Duodenal mucosa (tissue), 2 donors: ENCODE measurements around the gene PTPRB.

ENCODE experiments used
- H3K27ac ChIP-seq: one replicate; pipeline ENCODE4 v1.7.0; 2013; ENCODE audit warnings: low read depth, low read length
- H3K27me3 ChIP-seq, 2 donors: one replicate each; pipeline ENCODE4 v1.7.0; 2013; ENCODE audit warnings: low read length in 2 of 2, control low read depth in 1 of 2; ENCODE audit not compliant: insufficient read depth in 2 of 2, control insufficient read depth in 1 of 2
- H3K36me3 ChIP-seq, 2 donors: one replicate each; pipeline ENCODE4 v1.7.0; 2013; ENCODE audit warnings: low read length in 2 of 2, control low read depth in 1 of 2; ENCODE audit not compliant: insufficient read depth in 2 of 2, control insufficient read depth in 1 of 2
- H3K4me1 ChIP-seq, 2 donors: one replicate each; pipeline ENCODE4 v1.7.0; 2013; ENCODE audit warnings: low read length in 2 of 2, control low read depth in 1 of 2; ENCODE audit not compliant: insufficient read depth in 2 of 2, control insufficient read depth in 1 of 2
- H3K4me3 ChIP-seq, 2 donors: one replicate each; pipeline ENCODE4 v1.7.0; 2013; ENCODE audit warnings: low read length in 2 of 2, low read depth in 1 of 2
- H3K9ac ChIP-seq, 2 donors: one replicate each; pipeline ENCODE4 v1.7.0; 2013; ENCODE audit warnings: low read length in 2 of 2, low read depth in 1 of 2
- H3K9me3 ChIP-seq, 2 donors: one replicate each; pipeline ENCODE4 v1.7.0; 2013; ENCODE audit warnings: low read length in 2 of 2, control low read depth in 1 of 2; ENCODE audit not compliant: control insufficient read depth in 1 of 2

The PTPRB gene

DNA sequence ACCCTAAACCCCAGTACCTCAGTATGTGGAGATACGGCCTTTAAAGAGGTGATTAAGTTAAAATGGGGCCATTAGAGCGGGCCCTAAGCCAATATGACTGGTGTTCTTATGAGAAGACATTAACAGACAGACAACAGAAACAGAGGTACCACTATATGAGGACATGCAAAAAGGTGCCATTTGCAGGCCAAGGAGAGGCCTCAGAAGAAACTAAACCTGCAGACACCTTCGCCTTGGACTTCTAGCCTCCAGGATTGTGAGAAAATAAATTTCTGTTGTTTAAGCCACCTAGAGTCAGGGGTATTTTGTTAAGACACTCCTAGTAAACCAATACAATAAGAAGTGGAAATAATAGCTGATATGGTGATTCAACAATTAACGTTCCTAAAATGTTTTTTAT is 32.6 kb downstream of the PTPRB start:
- H3K4me1 ChIP-seq, result peaks cover 10 to 18% of the 10 kb centered on the region in 2 donors
- no peak overlapping the region for H3K4me3 ChIP-seq
- H3K9ac ChIP-seq, result no peak overlapping the region
- H3K27me3 ChIP-seq, result peaks cover 0 to 3% of the 10 kb centered on the region in 2 donors
- no peaks in the 10 kb centered on the region for H3K9me3 ChIP-seq
- H3K36me3 ChIP-seq, result no peaks in the 10 kb centered on the region
- H3K27ac ChIP-seq, result no peak overlapping the region

GRCh38 chr12:70603044-70603443 is 34.2 kb downstream of the PTPRB start:
- Histone ChIP-seq H3K36me3 (no peaks in the 10 kb centered on the region), H3K9me3 (no peaks in the 10 kb centered on the region), H3K27ac (no peak overlapping the region), H3K27me3 (no peaks in the 10 kb centered on the region), H3K4me1 (peaks cover 0 to 13% of the 10 kb centered on the region in 2 donors), H3K4me3 (no peak overlapping the region), H3K9ac (no peak overlapping the region)

DNA sequence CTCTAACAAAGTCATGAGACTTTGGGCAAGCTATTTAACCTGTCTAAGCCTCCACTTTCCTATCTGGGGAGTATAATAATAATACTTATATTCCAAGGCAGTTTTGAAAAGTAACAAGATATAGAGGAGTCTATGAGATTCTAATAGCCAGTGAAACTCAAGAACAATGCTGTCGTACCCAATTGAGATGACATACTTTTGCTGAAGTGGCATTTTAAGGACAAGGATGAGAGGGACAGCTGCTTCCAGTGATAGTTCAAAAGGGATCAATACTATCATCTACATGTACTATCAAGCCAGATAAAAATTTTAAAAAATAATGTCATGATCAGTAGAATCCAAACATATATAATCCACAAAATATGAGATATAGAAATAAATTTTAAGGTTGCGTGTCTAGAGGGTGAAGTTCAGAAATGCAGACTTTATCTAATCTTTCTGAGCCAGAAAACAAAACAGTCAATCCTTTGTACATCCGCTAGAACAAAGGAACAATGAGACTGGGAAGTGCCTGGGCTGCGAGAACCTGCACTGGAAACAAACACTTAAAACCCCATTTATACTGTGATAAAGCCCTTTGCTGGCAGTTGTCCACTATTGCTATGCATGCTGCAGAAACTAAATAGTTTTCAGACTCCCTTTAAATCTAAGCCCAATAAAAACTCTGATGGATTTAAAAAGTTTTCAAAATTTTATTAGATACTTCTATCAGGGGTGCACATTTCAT is 38.6 kb downstream of the PTPRB start:
- Histone ChIP-seq H3K4me3 (no peak overlapping the region), H3K9ac (no peak overlapping the region), H3K4me1 (no peaks in the 10 kb centered on the region), H3K9me3 (no peaks in the 10 kb centered on the region), H3K27me3 (no peaks in the 10 kb centered on the region), H3K27ac (no peak overlapping the region), H3K36me3 (no peaks in the 10 kb centered on the region)

DNA sequence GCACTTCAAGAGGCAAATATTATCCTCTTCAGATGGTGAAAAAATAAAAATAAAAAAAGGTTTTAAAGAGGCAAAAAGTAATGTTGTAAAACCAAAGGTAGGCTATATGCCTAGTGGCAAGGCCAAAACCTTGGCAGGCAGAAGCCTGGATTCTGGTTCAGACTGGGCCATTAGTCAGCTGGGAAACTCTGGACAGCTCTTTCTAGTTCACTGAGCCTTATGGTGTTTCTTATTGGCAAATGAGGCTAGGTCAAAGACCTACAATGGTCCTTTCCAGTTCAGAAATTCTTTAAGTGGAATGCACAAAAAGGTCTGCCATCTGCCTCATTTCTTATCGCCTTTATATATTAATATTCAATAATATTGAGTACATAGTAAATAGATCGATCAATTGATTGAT is 44.6 kb downstream of the PTPRB start:
- Histone ChIP-seq H3K4me1 (peaks cover 0 to 6% of the 10 kb centered on the region in 2 donors), H3K9ac (no peak overlapping the region), H3K36me3 (peaks cover 0 to 5% of the 10 kb centered on the region in 2 donors), H3K27me3 (no peaks in the 10 kb centered on the region), H3K27ac (no peak overlapping the region), H3K9me3 (no peaks in the 10 kb centered on the region), H3K4me3 (no peak overlapping the region)

- Histone ChIP-seq H3K27me3 (no peaks in the 10 kb centered on the region), H3K4me1 (peaks cover 0 to 6% of the 10 kb centered on the region in 2 donors), H3K9me3 (no peaks in the 10 kb centered on the region), H3K4me3 (no peak overlapping the region), H3K9ac (no peak overlapping the region), H3K36me3 (peaks cover 0 to 5% of the 10 kb centered on the region in 2 donors), H3K27ac (no peak overlapping the region)
Measured at GRCh38 chr12:70590549-70591226, 46.5 kb downstream of the PTPRB start.

GRCh38 chr12:70590051-70590450 is 47.2 kb downstream of the PTPRB start:
- Histone ChIP-seq H3K27me3 (no peaks in the 10 kb centered on the region), H3K4me1 (peaks cover 0 to 6% of the 10 kb centered on the region in 2 donors), H3K9ac (no peak overlapping the region), H3K9me3 (no peaks in the 10 kb centered on the region), H3K36me3 (peaks cover 0 to 5% of the 10 kb centered on the region in 2 donors), H3K27ac (no peak overlapping the region), H3K4me3 (no peak overlapping the region)

DNA sequence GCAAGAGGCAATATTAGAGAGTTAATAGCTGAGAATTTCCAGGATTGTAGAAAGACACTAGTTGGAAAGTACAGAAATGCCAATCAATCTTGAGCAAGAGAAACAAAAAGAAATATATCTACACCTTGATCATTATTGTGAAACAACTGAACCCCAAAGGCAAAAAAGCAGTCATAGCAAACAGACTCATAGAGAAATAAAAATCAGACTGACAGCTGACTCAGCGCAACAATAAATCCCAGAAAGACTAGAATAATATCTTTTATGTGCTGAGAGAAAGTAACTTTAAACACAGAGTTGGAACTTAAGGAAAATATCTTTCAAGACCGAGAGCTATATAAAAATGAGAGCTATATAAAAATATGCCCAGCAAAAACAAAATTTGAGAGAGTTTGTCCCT is 52.9 kb downstream of the PTPRB start:
- Histone ChIP-seq H3K9ac (no peak overlapping the region), H3K27me3 (no peaks in the 10 kb centered on the region), H3K4me3 (no peak overlapping the region), H3K36me3 (peaks cover 0 to 4% of the 10 kb centered on the region in 2 donors), H3K9me3 (no peaks in the 10 kb centered on the region), H3K4me1 (no peaks in the 10 kb centered on the region), H3K27ac (no peak overlapping the region)

DNA sequence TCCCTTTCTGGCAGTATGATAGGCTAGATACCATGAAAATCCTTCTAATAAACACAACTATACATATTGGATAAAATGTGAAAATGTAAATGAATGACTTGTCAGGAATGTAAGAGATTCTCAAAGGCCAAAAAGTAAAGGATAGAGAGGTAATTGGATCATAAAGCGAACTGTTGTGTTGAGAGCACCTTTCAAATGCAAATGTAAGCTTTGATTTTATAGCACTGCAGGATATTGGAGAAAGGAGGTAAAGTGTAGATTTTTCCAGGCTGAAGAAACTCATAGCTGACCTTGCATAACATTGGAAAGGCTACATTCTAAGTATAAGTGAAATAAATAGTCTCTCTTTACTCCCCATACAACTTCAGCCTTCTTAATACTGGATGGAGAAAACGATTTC is 54.0 kb downstream of the PTPRB start:
- H3K9ac ChIP-seq, result no peak overlapping the region
- H3K9me3 ChIP-seq, result no peaks in the 10 kb centered on the region
- H3K27me3 ChIP-seq, result no peaks in the 10 kb centered on the region
- H3K4me3 ChIP-seq, result no peak overlapping the region
- no peak overlapping the region for H3K27ac ChIP-seq
- H3K4me1 ChIP-seq, result no peaks in the 10 kb centered on the region
- H3K36me3 ChIP-seq, result no peaks in the 10 kb centered on the region

DNA sequence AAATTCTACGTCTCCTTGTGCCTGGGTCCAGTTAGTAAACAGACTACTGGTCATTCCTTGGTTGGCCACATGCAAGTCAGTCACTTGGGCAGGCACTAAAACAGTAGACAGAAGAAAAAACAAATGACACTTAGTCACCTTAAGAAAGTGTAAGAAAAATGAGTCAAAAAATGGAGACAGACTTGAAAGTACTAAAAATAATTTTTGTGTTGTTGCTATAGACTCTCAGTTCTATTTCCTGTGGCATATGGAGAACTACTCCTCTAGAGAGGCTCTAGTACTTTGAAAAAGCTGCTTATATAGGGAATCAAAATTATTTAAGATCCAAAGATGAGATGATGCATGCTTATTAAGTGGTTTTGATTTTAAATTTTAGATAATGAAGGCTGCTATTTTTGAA is 56.0 kb downstream of the PTPRB start:
- Histone ChIP-seq H3K4me1 (no peaks in the 10 kb centered on the region), H3K4me3 (no peak overlapping the region), H3K9me3 (no peaks in the 10 kb centered on the region), H3K9ac (no peak overlapping the region), H3K27ac (no peak overlapping the region), H3K27me3 (no peaks in the 10 kb centered on the region), H3K36me3 (no peaks in the 10 kb centered on the region)

- Histone ChIP-seq H3K4me1 (no peaks in the 10 kb centered on the region), H3K4me3 (no peak overlapping the region), H3K27me3 (no peaks in the 10 kb centered on the region), H3K27ac (no peak overlapping the region), H3K9ac (no peak overlapping the region), H3K36me3 (no peaks in the 10 kb centered on the region), H3K9me3 (no peaks in the 10 kb centered on the region)
Measured at GRCh38 chr12:70577283-70577634, 60.0 kb downstream of the PTPRB start.
